ENCODE results near the gene SERPINE1.
A peak's percentile ranks its signal among the peaks of the same experiment; 100 is the strongest.

SERPINE1 gene

GRCh38 chr7:101166909-101167644 is 40.2 kb downstream of the SERPINE1 start:
- DNase-seq (ENCODE audit: extremely low spot score, insufficient read length, low read depth) = no peak

DNA sequence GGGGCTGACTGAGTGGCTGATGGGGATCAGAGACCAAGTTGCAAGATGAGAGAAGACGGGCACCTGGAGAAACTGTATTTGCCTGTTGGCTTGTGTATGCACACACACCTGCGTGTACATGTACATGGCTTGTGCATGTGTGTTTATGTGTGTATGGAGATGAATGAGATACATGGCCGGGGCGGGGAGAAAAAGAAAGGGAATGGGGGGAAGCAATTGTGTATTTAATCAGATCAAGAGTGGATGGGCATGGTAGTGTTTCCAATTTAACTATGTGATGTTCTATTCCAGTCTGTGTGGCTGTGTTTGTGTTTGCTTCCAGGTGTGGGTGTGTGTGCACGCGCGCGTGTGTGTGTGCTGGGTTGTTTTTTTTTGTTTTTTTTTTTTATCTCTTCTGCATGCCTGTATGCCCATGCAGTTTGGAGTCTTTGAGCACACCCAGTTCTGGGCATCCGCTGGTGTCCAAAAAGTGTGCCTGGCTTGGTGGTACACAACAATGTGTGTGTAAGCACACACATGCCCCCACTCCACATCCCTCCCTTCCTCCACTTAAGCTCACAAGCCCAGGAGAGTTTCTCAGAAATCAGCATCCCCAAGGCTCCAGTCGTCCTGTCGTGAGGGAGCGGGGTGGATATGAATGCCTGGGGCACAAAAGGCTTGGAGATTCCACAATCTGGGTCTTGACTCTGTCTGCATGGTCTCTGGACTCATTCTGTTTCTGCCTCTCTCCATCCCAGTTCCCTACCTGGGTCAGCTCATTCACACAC is 40.9 kb downstream of the SERPINE1 start:
- FAIRE-seq (no peak), DNase-seq (ENCODE audit: extremely low spot score, insufficient read length, low read depth) (no peak)

More at GRCh38 chr7:101166909-101167644, 40.2 kb downstream of the SERPINE1 start:
- no peak for FAIRE-seq

- FAIRE-seq = no peak
- no peak for DNase-seq (ENCODE audit: extremely low spot score, insufficient read length, low read depth)
Measured at GRCh38 chr7:101168412-101169049, 41.6 kb downstream of the SERPINE1 start.

- FAIRE-seq (no peak), DNase-seq (ENCODE audit: extremely low spot score, insufficient read length, low read depth) (no peak)
Measured at GRCh38 chr7:101169110-101169837, 42.4 kb downstream of the SERPINE1 start.

DNA sequence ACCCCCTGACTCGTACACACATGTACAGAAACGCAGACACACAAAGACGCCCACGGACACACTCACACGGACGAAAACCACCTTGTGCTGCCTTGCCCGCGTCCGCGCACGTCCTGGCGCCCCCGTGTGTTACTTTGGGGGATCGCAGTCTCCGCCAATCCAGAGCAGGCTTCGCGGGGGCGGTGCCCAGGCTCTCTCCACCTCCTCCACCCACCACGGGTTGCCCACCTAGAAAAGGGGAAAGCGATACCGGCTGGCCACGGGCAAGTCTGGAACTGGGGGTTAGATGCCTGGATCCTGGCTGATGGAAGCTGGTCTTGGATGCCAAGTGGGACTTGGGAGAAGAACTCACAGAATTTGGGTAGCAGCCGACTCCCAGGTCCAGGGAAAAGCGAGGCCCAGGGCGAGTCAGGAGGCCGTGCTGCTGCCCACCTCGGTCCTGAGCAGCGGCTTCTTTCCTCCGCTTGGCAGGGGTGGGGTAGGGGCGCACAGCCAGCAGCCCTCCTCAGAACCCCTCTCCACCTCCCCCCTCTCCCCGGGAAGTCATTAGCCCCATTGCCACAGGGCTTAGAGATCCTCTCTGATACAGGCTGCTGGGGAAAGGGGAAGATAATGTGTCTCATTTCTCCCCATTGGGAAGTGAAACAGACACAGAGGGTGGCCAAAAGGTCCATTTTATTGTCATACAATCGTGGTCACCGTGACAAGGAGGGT is 43.1 kb downstream of the SERPINE1 start:
- DNase-seq (ENCODE audit: extremely low spot score, insufficient read length, low read depth) = no peak
- peak; percentile 87 for FAIRE-seq

- FAIRE-seq = no peak
Measured at GRCh38 chr7:101170617-101171441, 43.9 kb downstream of the SERPINE1 start.

GRCh38 chr7:101171442-101171837 is 44.5 kb downstream of the SERPINE1 start:
- FAIRE-seq = no peak
- no peak for DNase-seq (ENCODE audit: extremely low spot score, insufficient read length, low read depth)

More at GRCh38 chr7:101170617-101171441, 43.9 kb downstream of the SERPINE1 start:
- DNase-seq (ENCODE audit: extremely low spot score, insufficient read length, low read depth) = no peak

GRCh38 chr7:101172005-101172853 is 45.3 kb downstream of the SERPINE1 start:
- no peak for FAIRE-seq

GRCh38 chr7:101172854-101173751 is 46.2 kb downstream of the SERPINE1 start:
- DNase-seq (ENCODE audit: extremely low spot score, insufficient read length, low read depth) = no peak
- no peak for FAIRE-seq

More at GRCh38 chr7:101172005-101172853, 45.3 kb downstream of the SERPINE1 start:
- DNase-seq (ENCODE audit: extremely low spot score, insufficient read length, low read depth) = no peak

DNA sequence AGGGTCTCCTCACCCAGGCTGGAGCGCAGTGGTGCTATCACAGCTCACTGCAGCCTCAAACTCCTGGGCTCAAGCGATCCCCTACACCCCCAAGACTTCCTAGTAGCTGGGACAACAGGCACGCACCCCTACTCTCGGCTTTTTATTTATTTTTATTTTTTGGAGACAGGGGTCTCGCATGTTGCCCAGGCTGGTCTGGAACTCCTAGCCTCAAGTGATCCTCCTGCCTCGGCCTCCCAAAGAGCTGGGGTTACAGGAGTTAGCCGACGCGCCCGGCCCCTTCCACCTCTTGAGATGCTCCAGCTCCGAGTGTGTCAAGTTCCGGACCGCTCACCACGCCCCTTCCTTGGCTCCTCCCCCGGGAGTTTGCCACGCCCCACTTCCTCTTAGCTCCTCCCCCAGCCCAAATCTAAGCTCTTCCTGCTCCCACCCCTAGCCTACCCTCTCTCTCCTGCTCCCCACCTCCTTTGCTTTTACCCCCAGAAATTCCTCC is 46.9 kb downstream of the SERPINE1 start:
- FAIRE-seq (peak; percentile 90), DNase-seq (ENCODE audit: extremely low spot score, insufficient read length, low read depth) (peak; percentile 61)

DNA sequence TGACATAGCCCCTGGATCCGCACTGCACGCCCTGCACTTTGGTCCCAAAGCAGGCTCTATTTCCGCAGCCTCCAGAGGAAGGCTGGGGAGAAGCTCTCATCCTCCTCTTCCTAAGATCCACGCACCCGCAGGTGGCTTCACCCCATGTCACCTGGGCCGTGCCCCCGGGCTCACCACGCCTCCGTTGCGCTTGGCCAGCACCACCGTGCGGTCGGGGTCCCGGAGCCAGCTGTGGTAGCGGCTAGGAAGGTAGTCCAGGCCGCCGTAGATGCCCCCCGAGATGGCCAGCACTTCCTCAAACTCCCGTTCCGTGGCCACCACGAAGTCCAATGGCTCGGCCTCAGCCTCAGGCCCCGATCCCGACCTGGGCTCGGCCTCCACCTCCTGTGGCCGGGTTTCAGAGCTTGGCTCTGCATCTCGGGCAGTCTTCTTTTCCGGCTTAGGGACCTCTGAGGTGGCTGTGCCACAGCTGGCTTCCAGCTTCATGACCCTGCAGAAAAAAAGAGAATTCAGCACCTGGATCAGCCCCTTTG is 47.5 kb downstream of the SERPINE1 start:
- DNase-seq (ENCODE audit: extremely low spot score, insufficient read length, low read depth) = no peak
- no peak for FAIRE-seq

GRCh38 chr7:101175664-101176063 is 48.8 kb downstream of the SERPINE1 start:
- FAIRE-seq (no peak), DNase-seq (ENCODE audit: extremely low spot score, insufficient read length, low read depth) (no peak)

DNA sequence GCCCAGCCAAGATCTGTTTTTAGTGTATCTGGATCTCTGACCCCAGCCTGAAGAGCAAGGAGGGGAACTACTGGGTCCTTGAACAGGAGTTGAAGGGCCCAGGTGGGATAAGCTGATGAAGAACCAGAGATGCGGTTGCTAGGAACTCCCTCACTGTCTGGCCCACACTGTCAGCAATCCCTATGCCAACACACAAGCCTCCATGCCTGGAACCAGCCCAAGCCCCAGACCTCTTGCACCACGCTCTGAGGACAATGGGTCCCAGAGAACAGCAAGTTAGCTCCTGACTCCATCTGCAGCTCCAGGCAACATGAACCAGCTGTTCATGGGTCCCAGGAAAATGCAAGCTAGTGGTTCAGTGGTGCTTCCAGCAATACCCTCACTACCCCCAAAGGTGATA is 50.7 kb downstream of the SERPINE1 start:
- DNase-seq (ENCODE audit: extremely low spot score, insufficient read length, low read depth) (no peak), FAIRE-seq (no peak)

- DNase-seq (ENCODE audit: extremely low spot score, insufficient read length, low read depth) (no peak), FAIRE-seq (no peak)
Measured at GRCh38 chr7:101179117-101179516, 52.2 kb downstream of the SERPINE1 start.

DNA sequence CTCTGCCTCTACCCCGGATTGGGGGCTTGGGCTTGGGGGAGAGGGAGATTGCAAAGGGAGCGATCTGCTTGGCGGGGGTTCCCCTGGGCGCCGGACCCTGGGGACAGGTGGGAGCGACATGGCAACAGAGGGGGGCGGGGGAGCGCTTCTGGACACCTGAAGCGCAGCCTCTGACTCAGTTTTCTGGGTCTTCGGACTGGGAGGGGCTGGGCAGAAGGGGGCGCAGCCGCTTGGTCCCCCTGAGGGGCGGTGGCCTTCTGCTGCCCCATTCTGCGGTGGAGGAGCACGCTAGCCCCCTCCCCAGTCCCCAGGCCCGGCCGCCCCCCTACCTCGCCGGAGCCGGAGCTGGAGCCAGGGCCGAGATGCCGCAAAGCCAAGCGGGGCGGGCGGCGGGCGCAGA is 52.8 kb downstream of the SERPINE1 start:
- DNase-seq (ENCODE audit: extremely low spot score, insufficient read length, low read depth) = no peak
- no peak for FAIRE-seq

DNA sequence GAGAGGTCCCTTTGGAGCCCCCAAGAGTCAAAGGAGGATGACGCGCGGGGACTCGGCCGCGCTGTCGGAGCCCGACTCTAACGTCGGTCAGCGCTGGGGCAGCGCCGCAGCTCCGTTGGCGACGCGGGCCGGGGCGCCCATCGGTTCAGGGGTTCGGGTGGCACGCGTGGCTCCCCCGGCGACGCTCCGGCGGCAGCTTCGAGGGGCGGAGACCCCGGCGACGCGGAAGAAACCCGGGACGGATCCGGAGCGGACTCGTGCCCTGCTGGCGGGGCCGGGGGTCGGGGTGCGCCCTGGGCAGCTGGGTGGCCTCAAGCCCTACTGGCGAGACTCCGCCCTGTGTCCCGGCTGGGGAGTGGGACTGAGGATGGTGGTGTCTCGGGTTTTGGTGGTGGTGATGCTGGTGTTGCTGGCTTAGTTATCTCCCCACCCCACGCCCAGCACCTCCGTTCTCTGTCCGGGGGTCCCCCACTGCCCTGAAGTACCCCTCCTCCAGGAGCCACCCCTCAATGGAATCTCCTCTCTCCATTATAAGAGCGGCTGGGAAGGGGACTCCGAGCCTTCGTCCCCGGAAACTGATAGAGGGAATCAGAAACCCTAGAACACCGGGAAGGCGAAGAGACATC is 53.3 kb downstream of the SERPINE1 start, which contains the start of gene NAT16:
TSS of gene NAT16 (minus strand) at position 164 of the 626 bp plus-strand sequence. CDS start 5,486 bp downstream, outside the sequence.
- FAIRE-seq = no peak
- DNase-seq (ENCODE audit: extremely low spot score, insufficient read length, low read depth) = no peak
